ENCODE results near the gene PPP1R8.
"Not testable (repeated sequence)": the region's sequence is repeated elsewhere in the genome, so short reads cannot be mapped to it uniquely, and the experiment has no call there.

PPP1R8 gene

DNA sequence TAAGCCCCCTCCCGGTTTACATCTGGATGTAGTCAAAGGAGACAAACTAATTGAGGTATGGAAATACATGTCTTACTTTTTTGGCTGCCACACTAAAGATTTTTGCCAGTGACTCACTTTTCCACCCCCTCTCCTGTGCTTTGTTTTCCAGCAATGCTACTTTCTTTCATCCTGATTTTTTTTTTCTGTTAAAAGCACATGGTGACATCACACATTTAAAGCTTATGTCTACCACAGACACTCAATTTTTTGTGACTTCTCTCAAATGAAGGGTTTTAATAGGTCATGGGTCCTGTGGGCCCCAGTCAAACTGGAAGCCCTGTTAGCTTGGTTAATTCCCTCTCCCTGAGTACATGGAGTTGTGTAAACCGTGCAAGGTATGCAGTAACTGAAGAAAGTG is 2.2 kb downstream of the PPP1R8 start:
- no peak for DNase-seq (ENCODE audit: low read depth)

DNA sequence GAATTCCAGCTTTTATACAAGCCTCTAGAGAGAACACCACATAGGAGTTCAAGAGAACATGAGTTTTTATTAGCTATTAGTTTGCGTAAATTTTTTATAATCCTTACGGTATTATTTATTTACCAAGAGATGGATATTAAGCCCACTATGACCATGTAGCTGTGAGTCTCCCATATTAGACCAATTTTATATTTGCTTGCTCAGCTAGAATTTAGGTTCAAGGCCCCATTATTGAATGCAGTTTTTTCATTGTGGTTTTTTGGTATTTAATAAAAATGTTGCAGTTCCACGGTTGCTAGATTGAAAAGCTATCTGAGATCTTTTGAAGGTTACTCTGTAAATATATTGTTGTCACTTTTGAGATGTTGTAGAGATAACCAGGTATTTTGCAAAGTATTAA is 2.9 kb downstream of the PPP1R8 start:
- DNase-seq (ENCODE audit: low read depth), result no peak

DNA sequence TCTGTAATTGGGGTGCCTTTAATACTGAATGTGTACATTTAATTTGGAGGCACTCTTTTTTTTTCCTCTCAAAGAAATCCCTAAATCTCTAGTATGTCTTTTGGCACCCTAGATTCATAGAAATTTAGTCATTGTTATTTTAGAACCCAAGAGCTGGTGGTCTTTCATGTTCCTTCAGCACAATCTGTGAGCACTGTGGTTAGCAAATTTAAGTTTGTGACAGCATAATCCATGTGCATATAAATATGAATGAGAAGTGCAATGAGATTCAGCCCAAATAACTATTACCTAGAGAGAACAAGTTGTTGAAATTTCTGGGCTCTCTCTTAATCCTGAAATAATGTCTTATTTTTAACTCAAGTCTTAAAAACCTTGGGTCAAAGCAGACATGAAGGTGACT is 4.5 kb downstream of the PPP1R8 start:
- DNase-seq (ENCODE audit: low read depth), result no peak

DNA sequence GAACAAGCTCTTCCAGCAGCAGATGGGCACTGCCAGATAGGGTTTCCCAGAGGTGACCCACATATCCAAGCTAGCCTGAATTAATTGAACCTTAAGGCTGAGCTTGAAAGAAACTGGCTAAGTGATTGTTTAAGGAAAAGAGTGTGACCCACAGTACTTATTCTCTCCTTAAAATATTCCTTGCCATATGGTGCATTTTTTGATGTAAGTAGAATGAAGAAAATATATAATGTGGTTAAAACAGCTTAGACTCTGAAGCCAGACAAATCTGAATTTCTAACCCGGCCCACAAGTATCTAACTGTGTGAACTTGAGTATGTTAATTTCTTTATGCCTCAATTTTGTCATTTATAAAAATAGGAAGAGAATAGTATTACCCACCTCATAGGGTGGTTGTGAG is 4.9 kb downstream of the PPP1R8 start:
- no peak for DNase-seq (ENCODE audit: low read depth)

DNA sequence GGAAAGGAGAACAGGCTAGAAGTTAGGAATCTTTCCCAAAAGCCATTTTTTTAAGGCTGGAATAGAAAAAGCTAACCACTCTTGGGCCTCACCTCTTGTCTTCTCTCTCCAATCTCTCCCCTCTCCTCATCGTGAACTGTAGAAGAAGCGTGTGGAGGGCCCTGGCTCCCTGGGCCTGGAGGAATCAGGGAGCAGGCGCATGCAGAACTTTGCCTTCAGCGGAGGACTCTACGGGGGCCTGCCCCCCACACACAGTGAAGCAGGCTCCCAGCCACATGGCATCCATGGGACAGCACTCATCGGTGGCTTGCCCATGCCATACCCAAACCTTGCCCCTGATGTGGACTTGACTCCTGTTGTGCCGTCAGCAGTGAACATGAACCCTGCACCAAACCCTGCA is 19.4 kb downstream of the PPP1R8 start:
- no peak for DNase-seq (ENCODE audit: low read depth)

- DNase-seq (ENCODE audit: low read depth), result no peak
Observed at GRCh38 chr1:27855085-27855484, 24.5 kb downstream of the PPP1R8 start.

- DNase-seq (ENCODE audit: low read depth), result no peak
Observed at GRCh38 chr1:27856561-27857343, 26.2 kb downstream of the PPP1R8 start.

DNA sequence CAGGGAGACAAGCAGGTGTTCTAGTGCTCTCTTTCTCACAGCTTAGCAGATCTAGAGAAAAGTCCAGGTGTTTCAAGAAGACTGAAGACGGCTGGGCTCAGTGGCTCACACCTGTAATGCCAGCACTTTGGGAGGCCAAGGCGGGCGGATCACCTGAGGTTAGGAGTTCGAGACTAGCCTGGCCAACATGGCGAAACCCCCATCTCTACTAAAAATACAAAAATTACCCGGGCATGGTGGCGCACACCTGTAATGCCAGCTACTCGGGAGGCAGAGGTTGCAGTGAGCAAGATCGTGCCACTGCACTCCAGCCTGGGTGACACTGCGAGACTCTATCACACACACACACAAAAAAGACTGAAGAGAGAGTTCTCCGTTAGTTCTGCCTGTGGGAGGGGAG is 27.0 kb downstream of the PPP1R8 start:
- not testable (repeated sequence) for DNase-seq (ENCODE audit: low read depth)

GRCh38 chr1:27858072-27858948 is 27.7 kb downstream of the PPP1R8 start:
- DNase-seq (ENCODE audit: low read depth), result peak; percentile 66

GRCh38 chr1:27858949-27859576 is 28.5 kb downstream of the PPP1R8 start:
- no peak for DNase-seq (ENCODE audit: low read depth)

- DNase-seq (ENCODE audit: low read depth), result no peak
Observed at GRCh38 chr1:27861436-27861835, 30.9 kb downstream of the PPP1R8 start.

DNA sequence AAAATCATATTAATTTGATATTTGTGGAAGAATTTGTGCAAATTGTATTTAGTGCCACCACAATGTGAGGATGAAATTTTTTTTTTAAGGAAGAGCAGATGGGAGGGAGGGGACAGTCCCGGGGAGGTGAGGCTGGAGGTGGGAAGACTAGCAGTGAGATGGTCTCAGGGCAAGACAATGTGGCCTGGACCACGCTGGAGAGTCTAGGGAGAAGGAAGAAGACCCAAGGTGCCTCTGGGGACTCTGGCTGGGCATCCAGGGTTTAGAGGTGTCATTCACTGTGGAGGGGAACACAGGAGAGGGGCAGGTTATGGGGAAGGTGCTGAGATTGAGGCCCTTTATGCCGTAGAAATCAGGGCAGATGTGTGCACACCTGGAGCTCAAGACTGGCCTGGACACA is 31.4 kb downstream of the PPP1R8 start:
- no peak for DNase-seq (ENCODE audit: low read depth)

- DNase-seq (ENCODE audit: low read depth), result peak; percentile 61
Observed at GRCh38 chr1:27862671-27863537, 32.3 kb downstream of the PPP1R8 start.

DNA sequence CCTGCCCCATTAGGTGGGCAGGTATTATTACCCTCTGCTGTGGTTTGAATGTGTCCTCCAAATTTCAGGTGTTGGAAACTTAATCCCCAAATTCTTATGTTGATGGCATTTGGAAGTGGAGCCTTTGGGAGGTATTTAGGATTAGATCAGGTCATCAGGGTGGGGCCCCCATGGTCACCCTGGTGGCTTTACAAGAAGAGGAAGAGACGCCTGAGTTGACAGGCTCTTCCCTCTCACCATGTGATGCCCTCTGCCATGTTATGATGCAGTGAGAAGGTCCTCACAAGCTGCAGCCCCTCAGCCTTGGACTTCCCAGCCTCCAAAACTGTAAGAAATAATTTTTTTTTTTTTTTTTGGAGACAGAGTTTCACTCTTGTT is 32.9 kb downstream of the PPP1R8 start:
- DNase-seq (ENCODE audit: low read depth), result no peak

- DNase-seq (ENCODE audit: low read depth), result no peak
Observed at GRCh38 chr1:27864264-27864895, 33.8 kb downstream of the PPP1R8 start.

DNA sequence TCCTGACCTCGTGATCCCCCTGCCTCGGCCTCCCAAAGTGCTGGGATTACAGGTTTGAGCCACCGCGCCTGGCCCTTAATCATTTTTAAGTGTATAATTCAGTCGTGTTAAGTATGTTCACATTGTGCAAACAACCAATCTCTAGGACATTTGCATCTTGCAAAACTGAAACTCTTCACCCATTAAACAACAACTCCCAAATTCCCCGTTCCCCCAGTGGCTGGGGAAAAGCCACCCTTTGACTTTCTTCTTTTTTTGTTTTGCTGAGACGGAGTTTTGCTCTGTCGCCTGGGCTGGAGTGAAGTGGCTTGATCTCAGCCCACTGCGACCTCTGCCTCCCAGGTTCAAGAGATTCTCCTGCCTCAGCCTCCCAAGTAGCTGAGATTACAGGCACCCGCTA is 35.2 kb downstream of the PPP1R8 start:
- no peak for DNase-seq (ENCODE audit: low read depth)

GRCh38 chr1:27868556-27868931 is 38.0 kb downstream of the PPP1R8 start:
- no peak for DNase-seq (ENCODE audit: low read depth)

GRCh38 chr1:27868932-27869718 is 38.5 kb downstream of the PPP1R8 start:
- DNase-seq (ENCODE audit: low read depth), result no peak

GRCh38 chr1:27869719-27870085 is 39.1 kb downstream of the PPP1R8 start:
- no peak for DNase-seq (ENCODE audit: low read depth)

GRCh38 chr1:27871076-27871475 is 40.5 kb downstream of the PPP1R8 start:
- not testable (repeated sequence) for DNase-seq (ENCODE audit: low read depth)

Measured in HS-27A (cell line).